GM10266 (cell line): ENCODE data around the gene KDM2B.

Experiments
- DNase-seq: peaks from one replicate; pipeline ENCODE4 v3.0.0; 2012; ENCODE audit errors: extremely low spot score
- CTCF ChIP-seq: IDR thresholded peaks from 2 replicates; pipeline ENCODE4 v1.5.1; 2012; ENCODE audit warnings: mild to moderate bottlenecking, low read depth; ENCODE audit not compliant: control insufficient read depth, insufficient read depth; ENCODE audit errors: missing control alignments

KDM2B gene

DNA sequence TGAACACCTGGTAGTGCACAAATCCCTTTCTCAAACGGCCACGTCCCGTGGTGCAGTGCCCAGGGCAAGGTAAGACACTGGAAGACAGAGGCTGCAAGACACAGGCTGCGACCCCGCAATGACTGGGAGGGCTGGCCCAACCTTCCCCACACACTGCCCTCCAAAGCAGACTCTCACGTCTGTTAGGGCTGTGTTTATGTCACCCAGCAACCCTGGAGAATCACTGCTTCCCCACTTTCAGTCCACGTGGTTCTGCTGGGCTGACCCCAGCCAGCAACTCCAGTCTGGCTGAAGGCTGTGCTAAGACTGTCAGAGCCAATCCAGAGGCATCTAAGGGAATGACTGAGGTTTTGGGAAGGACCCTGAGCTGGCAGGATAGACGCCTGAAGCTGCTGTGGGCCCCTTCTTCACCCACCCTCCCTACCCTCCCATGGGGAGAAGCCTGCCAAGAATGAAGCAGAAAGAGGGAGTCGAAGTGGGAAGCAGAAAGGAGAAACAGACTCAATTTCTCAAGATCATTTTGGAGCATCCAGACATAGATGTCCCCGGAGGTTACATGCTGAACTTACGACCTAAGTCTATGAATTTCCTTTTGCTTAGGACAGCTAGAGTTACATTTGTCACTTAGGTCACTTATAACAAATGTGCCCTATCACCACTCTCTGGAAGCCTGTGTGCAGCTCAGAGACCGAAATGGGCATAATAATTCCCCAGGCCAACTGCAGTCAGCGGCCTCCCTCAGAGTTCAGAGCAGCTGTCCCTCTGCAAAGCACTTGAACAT is 11.7 kb downstream of the KDM2B start:
- TF ChIP-seq CTCF = no peak
- DNase-seq = no peak

GRCh38 chr12:121568518-121568917 is 12.3 kb downstream of the KDM2B start:
- no peak for DNase-seq
- TF ChIP-seq CTCF = no peak

DNA sequence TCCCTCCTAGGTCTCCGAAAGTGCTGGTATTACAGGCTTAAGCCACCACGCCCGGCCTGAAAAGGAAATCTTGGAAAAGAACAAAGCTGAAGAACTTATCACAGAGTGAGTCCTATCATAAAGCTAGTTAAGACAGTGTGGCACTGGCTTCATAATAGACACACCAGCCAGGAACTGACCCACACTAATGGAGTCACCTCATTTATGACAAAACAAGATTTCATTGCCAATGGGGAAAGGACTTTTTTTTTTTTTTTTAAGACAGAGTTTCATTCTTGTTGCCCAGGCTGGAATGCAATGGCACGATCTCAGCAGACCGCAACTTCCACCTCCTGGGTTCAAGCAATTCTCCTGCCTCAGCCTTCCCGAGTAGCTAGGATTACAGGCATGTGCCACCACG is 15.7 kb downstream of the KDM2B start:
- no peak for DNase-seq
- no peak for TF ChIP-seq CTCF

- no peak for DNase-seq
- no peak for TF ChIP-seq CTCF
Observed at GRCh38 chr12:121562488-121562887, 18.3 kb downstream of the KDM2B start.

GRCh38 chr12:121561009-121561395 is 19.8 kb downstream of the KDM2B start:
- DNase-seq = no peak
- TF ChIP-seq CTCF = no peak

- DNase-seq = peak; percentile 67
- no peak for TF ChIP-seq CTCF
Observed at GRCh38 chr12:121560392-121561008, 20.3 kb downstream of the KDM2B start.

DNA sequence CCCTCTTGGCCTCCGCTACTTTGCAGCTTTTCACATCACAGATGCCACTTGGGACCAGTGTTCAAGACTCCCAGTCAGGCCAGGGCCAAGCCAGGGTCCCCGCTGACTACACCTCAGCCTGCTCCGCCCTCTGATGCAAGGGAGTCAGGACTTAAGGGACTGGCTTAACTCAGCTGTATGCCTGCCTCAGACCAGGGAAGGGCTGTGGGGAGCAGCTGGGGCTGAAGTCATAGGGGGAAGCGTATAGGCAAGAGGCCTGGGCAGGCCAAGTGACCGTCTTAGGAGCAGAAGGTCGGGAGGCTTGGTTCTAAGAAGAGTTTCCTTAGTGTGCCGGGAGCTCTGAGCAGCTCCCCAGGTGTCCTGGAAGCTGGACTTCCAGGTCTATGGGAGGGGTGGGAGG is 21.9 kb downstream of the KDM2B start:
- TF ChIP-seq CTCF = no peak

More for the DNA sequence above, 21.9 kb downstream of the KDM2B start:
- no peak for DNase-seq
